ENCODE measurements around the gene MYRIP. TPM values are rescaled to one million over a fixed set of nuclear protein-coding genes. Genes with fewer than 3 reads are reported as not detected.

The MYRIP gene
- total RNA-seq, 2 donors from 2014 or later: 6.3 to 8.7 TPM

- H3K4me3 ChIP-seq: no peak overlapping the region
- H3K4me1 ChIP-seq: no peaks in the 10 kb centered on the region
Measured at GRCh38 chr3:40247714-40248454, 438.5 kb downstream of the MYRIP start.

GRCh38 chr3:40248591-40248990 is 439.2 kb downstream of the MYRIP start:
- Histone ChIP-seq H3K4me1 (no peaks in the 10 kb centered on the region), H3K36me3 (no peaks in the 10 kb centered on the region), H3K9me3 (no peaks in the 10 kb centered on the region), H3K27ac (no peak overlapping the region), H3K4me3 (no peak overlapping the region), H3K9ac (ENCODE audit: low read depth in 2 of 2, low read length in 2 of 2) (no peak overlapping the region), H3K27me3 (no peaks in the 10 kb centered on the region)
- TF ChIP-seq CTCF (IDR thresholded peaks at IDR 0.05): no peak
- DNase-seq: no peak
- intact Hi-C loops (cut with DNase I): no loop called here

More at GRCh38 chr3:40247714-40248454, 438.5 kb downstream of the MYRIP start:
- intact Hi-C loops (cut with DNase I): no loop called here
- Histone ChIP-seq H3K27me3 (no peaks in the 10 kb centered on the region), H3K36me3 (no peaks in the 10 kb centered on the region), H3K9me3 (no peaks in the 10 kb centered on the region), H3K9ac (ENCODE audit: low read depth in 2 of 2, low read length in 2 of 2) (no peak overlapping the region), H3K27ac (no peak overlapping the region)
- DNase-seq: no peak
- TF ChIP-seq CTCF (IDR thresholded peaks at IDR 0.05): no peak

- Histone ChIP-seq H3K4me3 (no peak overlapping the region), H3K4me1 (no peaks in the 10 kb centered on the region), H3K27me3 (no peaks in the 10 kb centered on the region), H3K27ac (no peak overlapping the region), H3K9ac (ENCODE audit: low read depth in 2 of 2, low read length in 2 of 2) (no peak overlapping the region), H3K36me3 (no peaks in the 10 kb centered on the region), H3K9me3 (no peaks in the 10 kb centered on the region)
- intact Hi-C loops (cut with DNase I): no loop called here
- DNase-seq: no peak
- no peak for TF ChIP-seq CTCF (IDR thresholded peaks at IDR 0.05)
Measured at GRCh38 chr3:40249168-40249567, 439.8 kb downstream of the MYRIP start.

GRCh38 chr3:40254491-40254890 is 445.1 kb downstream of the MYRIP start:
- H3K4me1 ChIP-seq: no peaks in the 10 kb centered on the region
- no peaks in the 10 kb centered on the region for H3K27me3 ChIP-seq
- H3K9ac ChIP-seq (ENCODE audit: low read depth in 2 of 2, low read length in 2 of 2): no peak overlapping the region
- H3K27ac ChIP-seq: no peak overlapping the region
- H3K4me3 ChIP-seq: no peak overlapping the region
- intact Hi-C loops (cut with DNase I): no loop called here
- no peak for TF ChIP-seq CTCF (IDR thresholded peaks at IDR 0.05)
- no peaks in the 10 kb centered on the region for H3K36me3 ChIP-seq
- DNase-seq: no peak
- no peaks in the 10 kb centered on the region for H3K9me3 ChIP-seq

GRCh38 chr3:40254891-40255290 is 445.5 kb downstream of the MYRIP start:
- Histone ChIP-seq H3K9me3 (no peaks in the 10 kb centered on the region), H3K4me3 (no peak overlapping the region), H3K9ac (ENCODE audit: low read depth in 2 of 2, low read length in 2 of 2) (no peak overlapping the region), H3K4me1 (no peaks in the 10 kb centered on the region), H3K27me3 (no peaks in the 10 kb centered on the region), H3K27ac (no peak overlapping the region), H3K36me3 (no peaks in the 10 kb centered on the region)
- intact Hi-C loops (cut with DNase I): no loop called here
- DNase-seq: no peak
- no peak for TF ChIP-seq CTCF (IDR thresholded peaks at IDR 0.05)
